ENCODE results near the gene OPCML. TPM values are rescaled to one million over a fixed set of nuclear protein-coding genes. Genes with fewer than 3 reads are reported as not detected.

Gene OPCML
- total and polyA plus RNA-seq, 7 donors = 0.01 to 0.80 (median 0.07) TPM; not detected in 4

GRCh38 chr11:132817387-132817786, 714.9 kb downstream of the OPCML start:
- 96 to 97% (median 96%) methylated on average over 1 of the region's 1 CpG for WGBS, 3 donors
- no peak for ATAC-seq
- Histone ChIP-seq H3K36me3 (ENCODE audit: insufficient read depth in 1 of 2, low read depth in 1 of 2) (no peaks in the 10 kb centered on the region), H3K4me1 (no peaks in the 10 kb centered on the region), H3K4me3 (no peak overlapping the region), H3K9me3 (no peaks in the 10 kb centered on the region), H3K27me3 (ENCODE audit: insufficient read depth in 3 of 3, low read length in 2 of 3) (peaks cover 0 to 2% (median 0%) of the 10 kb centered on the region in 3 donors), H3K27ac (no peak overlapping the region)
- no peak for DNase-seq
- TF ChIP-seq, protein P1, sequence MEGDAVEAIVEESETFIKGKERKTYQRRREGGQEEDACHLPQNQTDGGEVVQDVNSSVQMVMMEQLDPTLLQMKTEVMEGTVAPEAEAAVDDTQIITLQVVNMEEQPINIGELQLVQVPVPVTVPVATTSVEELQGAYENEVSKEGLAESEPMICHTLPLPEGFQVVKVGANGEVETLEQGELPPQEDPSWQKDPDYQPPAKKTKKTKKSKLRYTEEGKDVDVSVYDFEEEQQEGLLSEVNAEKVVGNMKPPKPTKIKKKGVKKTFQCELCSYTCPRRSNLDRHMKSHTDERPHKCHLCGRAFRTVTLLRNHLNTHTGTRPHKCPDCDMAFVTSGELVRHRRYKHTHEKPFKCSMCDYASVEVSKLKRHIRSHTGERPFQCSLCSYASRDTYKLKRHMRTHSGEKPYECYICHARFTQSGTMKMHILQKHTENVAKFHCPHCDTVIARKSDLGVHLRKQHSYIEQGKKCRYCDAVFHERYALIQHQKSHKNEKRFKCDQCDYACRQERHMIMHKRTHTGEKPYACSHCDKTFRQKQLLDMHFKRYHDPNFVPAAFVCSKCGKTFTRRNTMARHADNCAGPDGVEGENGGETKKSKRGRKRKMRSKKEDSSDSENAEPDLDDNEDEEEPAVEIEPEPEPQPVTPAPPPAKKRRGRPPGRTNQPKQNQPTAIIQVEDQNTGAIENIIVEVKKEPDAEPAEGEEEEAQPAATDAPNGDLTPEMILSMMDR (IDR thresholded peaks at IDR 0.05) = no peak
- intact Hi-C loops (cut with DNase I) = no loop called here

DNA sequence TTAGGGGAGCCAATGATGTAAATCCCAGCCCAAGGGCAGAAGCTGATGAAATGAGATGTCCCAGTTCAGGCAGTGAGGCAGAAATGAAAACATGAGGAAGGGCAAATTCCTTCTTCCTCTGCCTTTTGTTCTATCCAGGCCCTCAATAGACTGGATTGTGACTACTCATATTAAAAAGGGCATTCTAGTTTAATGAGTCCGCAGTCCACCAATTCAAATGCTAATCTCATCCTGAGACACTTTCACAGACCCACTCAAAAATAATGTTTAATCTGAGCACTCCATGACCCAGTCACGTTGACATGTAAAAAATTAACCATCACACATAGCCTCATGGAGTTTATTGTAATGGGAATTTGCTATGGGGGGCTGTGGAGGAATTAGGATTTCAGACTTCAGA, 717.9 kb downstream of the OPCML start:
- H3K4me1 ChIP-seq = no peaks in the 10 kb centered on the region
- DNase-seq (no peak), ATAC-seq (no peak)
- H3K27me3 ChIP-seq (ENCODE audit: insufficient read depth in 3 of 3, low read length in 2 of 3) = peaks cover 0 to 2% (median 0%) of the 10 kb centered on the region in 3 donors
- no peak overlapping the region for H3K4me3 ChIP-seq
- no peak overlapping the region for H3K27ac ChIP-seq
- WGBS, 3 donors = 59 to 80% (median 62%) methylated on average over 2 of the region's 2 CpGs
- TF ChIP-seq, protein P1 (IDR thresholded peaks at IDR 0.05) = no peak
- H3K9me3 ChIP-seq = no peaks in the 10 kb centered on the region
- intact Hi-C loops (cut with DNase I) = no loop called here
- no peaks in the 10 kb centered on the region for H3K36me3 ChIP-seq (ENCODE audit: insufficient read depth in 1 of 2, low read depth in 1 of 2)

DNA sequence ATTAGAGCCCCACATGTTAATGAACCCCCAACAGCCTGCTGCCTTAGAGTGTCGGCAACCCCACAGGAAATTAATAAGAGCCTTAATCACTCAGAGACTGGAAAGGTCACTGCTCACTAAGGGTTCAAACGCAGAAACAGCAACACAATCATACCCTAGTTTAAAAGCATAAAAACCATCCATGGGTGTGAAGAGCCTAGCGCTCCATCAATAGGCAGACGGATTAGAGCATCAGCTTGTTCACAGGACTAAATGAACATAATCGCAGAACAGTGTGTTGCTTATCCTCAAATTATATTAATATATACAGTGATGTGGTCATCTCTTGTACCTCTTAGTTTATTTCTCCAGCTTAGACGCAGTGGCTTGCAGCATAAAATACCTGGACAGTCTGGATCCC, 720.7 kb downstream of the OPCML start:
- ATAC-seq (no peak), DNase-seq (no peak)
- Histone ChIP-seq H3K4me3 (no peak overlapping the region), H3K4me1 (no peaks in the 10 kb centered on the region), H3K36me3 (ENCODE audit: insufficient read depth in 1 of 2, low read depth in 1 of 2) (no peaks in the 10 kb centered on the region), H3K27ac (no peak overlapping the region), H3K27me3 (ENCODE audit: insufficient read depth in 3 of 3, low read length in 2 of 3) (peaks cover 0 to 2% (median 0%) of the 10 kb centered on the region in 3 donors), H3K9me3 (no peaks in the 10 kb centered on the region)
- TF ChIP-seq, protein P1 (IDR thresholded peaks at IDR 0.05) = no peak
- WGBS, 3 donors = 76 to 80% (median 79%) methylated on average over 6 of the region's 6 CpGs
- intact Hi-C loops (cut with DNase I) = no loop called here

DNA sequence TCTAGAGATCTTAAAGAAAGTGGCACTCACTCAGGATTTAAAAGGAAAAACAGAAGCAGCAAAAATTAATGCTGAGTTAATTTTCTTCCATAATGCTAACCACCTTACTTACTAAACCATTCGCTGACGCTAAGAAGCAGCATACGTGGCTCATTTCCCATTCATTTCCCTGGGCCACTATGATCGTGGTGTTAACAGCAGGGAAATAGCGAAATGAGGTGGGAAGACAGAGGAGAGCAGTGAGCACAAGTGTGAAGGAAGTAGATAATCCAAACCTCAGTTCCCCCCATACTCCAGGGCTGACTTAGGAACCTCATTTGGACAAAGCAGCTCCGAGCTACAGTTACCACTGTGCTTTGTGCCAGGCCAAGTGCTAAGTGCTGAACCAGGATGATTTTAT, 723.2 kb downstream of the OPCML start:
- ATAC-seq (no peak), DNase-seq (no peak)
- Histone ChIP-seq H3K36me3 (ENCODE audit: insufficient read depth in 1 of 2, low read depth in 1 of 2) (no peaks in the 10 kb centered on the region), H3K27ac (no peak overlapping the region), H3K27me3 (ENCODE audit: insufficient read depth in 3 of 3, low read length in 2 of 3) (no peaks in the 10 kb centered on the region), H3K9me3 (no peaks in the 10 kb centered on the region), H3K4me1 (no peaks in the 10 kb centered on the region), H3K4me3 (no peak overlapping the region)
- intact Hi-C loops (cut with DNase I) = no loop called here
- TF ChIP-seq, protein P1 (IDR thresholded peaks at IDR 0.05) = no peak
- WGBS, 3 donors = 72 to 78% (median 74%) methylated on average over 6 of the region's 6 CpGs

DNA sequence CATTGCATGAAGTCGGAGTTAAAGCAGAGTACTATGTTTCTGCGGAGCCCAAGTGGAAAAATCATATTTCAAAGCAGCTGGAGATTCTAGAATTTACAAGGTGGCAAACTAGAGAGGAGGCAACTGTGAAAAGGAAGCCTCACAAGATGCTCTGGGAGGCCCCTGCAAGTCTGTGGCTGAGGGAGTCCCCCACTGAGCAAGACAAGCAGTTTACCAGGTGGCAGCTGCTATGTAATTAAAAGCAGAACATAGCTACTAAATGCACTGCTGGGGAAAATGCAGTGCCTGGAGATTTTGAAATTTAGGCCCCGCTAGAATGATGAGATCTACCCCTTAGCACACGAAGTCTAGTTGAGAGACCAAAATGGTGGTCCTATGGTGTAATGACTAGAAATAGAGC, 728.0 kb downstream of the OPCML start:
- WGBS, 3 donors = 73 to 86% (median 81%) methylated on average over 4 of the region's 4 CpGs
- DNase-seq (no peak), ATAC-seq (no peak)
- intact Hi-C loops (cut with DNase I) = no loop called here
- no peak overlapping the region for H3K4me3 ChIP-seq
- no peaks in the 10 kb centered on the region for H3K4me1 ChIP-seq
- no peaks in the 10 kb centered on the region for H3K9me3 ChIP-seq
- no peaks in the 10 kb centered on the region for H3K27me3 ChIP-seq (ENCODE audit: insufficient read depth in 3 of 3, low read length in 2 of 3)
- TF ChIP-seq, protein P1 (IDR thresholded peaks at IDR 0.05) = no peak
- no peaks in the 10 kb centered on the region for H3K36me3 ChIP-seq (ENCODE audit: insufficient read depth in 1 of 2, low read depth in 1 of 2)
- no peak overlapping the region for H3K27ac ChIP-seq

All from psoas muscle (tissue), 8 donors.